Muscle of arm (tissue), 12 donors: ENCODE results near the gene FAM180A. TPM values are rescaled to one million over a fixed set of nuclear protein-coding genes. Genes with fewer than 3 reads are reported as not detected.

Experiments used
- DNase-seq: peaks from one replicate; pipeline ENCODE4 v3.0.0-alpha.2; 2013
- polyA plus RNA-seq, 12 donors: library from polyadenylated mRNA; unstranded; fragments of 120-200 nt; gene quantifications; one replicate each; pipeline ENCODE4 v1.2.1, GENCODE V29; 2013; ENCODE audit not compliant: insufficient read length in 12 of 12

Gene FAM180A
- polyA plus RNA-seq, 12 donors, result 0.12 to 0.49 (median 0.31) TPM; not detected in 4

- no peak for DNase-seq
Measured at GRCh38 chr7:135684136-135684535, 64.5 kb downstream of the FAM180A start.

- no peak for DNase-seq
Measured at GRCh38 chr7:135683609-135684008, 65.0 kb downstream of the FAM180A start.

GRCh38 chr7:135682191-135682590 is 66.4 kb downstream of the FAM180A start:
- DNase-seq, result no peak

DNA sequence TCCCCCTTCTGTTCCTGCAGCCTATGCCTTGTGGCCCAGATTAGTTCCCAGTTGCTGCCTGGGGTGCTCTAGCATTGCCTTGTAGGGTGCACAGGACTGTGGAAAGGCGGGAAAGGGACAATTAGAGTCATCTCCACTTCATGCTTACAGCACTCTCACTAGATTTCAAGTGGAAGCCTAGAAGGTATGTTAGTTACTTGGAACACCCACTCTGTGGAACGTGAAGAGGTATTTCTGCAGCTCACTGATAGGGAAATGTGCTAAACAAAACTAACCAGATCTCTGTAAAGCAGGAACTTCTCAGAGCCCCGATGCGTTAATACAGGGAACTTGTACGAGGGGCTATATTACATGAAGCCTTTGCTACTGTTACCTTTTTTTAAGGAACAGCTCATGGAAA is 66.9 kb downstream of the FAM180A start:
- no peak for DNase-seq

Other genes starting within 250 kb of the FAM180A start
- 10 to 100 TPM in 11 of 12 donors, not detected in 1; 23.5 to 37.7 (median 25.3) TPM for gene CNOT4, start 238.7 kb downstream of the FAM180A start, polyA plus RNA-seq
- 10 to 100 TPM in 11 of 12 donors, not detected in 1; 21.9 to 42.9 (median 36.1) TPM for gene NUP205, start 190.9 kb downstream of the FAM180A start, polyA plus RNA-seq
- 100 to 1,000 TPM in 1 of 12 donors, 10 to 100 TPM in 11; 41.6 to 192 (median 52.0) TPM for gene STMP1, start 86.3 kb downstream of the FAM180A start, polyA plus RNA-seq
- 1 to 10 TPM in 8 of 12 donors, under 1 TPM in 2, not detected in 2; 0.37 to 4.6 (median 2.2) TPM for gene SLC13A4, start 20.6 kb downstream of the FAM180A start, polyA plus RNA-seq
- 100 to 1,000 TPM in 10 of 12 donors, 10 to 100 TPM in 1, not detected in 1; 82.5 to 140 (median 112) TPM for gene MTPN, start 228.5 kb upstream of the FAM180A start, polyA plus RNA-seq